SH-SY5Y (cell line): ENCODE measurements around the gene FOXD3.

Experiments
- GATA2 ChIP-seq: IDR thresholded peaks from 2 replicates; pipeline ENCODE4 v1.6.1; 2011; ENCODE audit warnings: mild to moderate bottlenecking, low read depth, low read length
- GATA3 ChIP-seq: IDR thresholded peaks from 2 replicates; pipeline ENCODE4 v1.6.1; 2011; ENCODE audit warnings: low read depth, mild to moderate bottlenecking, low read length, moderate library complexity

The FOXD3 gene

GRCh38 chr1:63322114-63322943, at the start of gene FOXD3:
TSS of gene FOXD3 (plus strand) at chr1:63322567. CDS start at chr1:63323059, 492 bp downstream.
- TF ChIP-seq GATA3 (no peak), GATA2 (no peak)

- TF ChIP-seq GATA2 (no peak), GATA3 (no peak)
Observed at GRCh38 chr1:63272811-63273210, 49.6 kb upstream of the FOXD3 start.

GRCh38 chr1:63274371-63274770, 48.0 kb upstream of the FOXD3 start:
- no peak for TF ChIP-seq GATA2
- no peak for TF ChIP-seq GATA3

- no peak for TF ChIP-seq GATA2
- no peak for TF ChIP-seq GATA3
Observed at GRCh38 chr1:63274979-63275378, 47.4 kb upstream of the FOXD3 start.

GRCh38 chr1:63276624-63277023, 45.7 kb upstream of the FOXD3 start:
- TF ChIP-seq GATA2 (no peak), GATA3 (no peak)

GRCh38 chr1:63277195-63278192, 44.9 kb upstream of the FOXD3 start:
- TF ChIP-seq GATA3 (no peak), GATA2 (no peak)

GRCh38 chr1:63281753-63282152, 40.6 kb upstream of the FOXD3 start:
- no peak for TF ChIP-seq GATA3

GRCh38 chr1:63289135-63289534, 33.2 kb upstream of the FOXD3 start:
- TF ChIP-seq GATA2 = no peak
- TF ChIP-seq GATA3 = no peak

- no peak for TF ChIP-seq GATA3
- TF ChIP-seq GATA2 = no peak
Observed at GRCh38 chr1:63294803-63295594, 27.4 kb upstream of the FOXD3 start.

- TF ChIP-seq GATA3 (no peak), GATA2 (no peak)
Observed at GRCh38 chr1:63304410-63304809, 18.0 kb upstream of the FOXD3 start.

GRCh38 chr1:63305043-63305442, 17.3 kb upstream of the FOXD3 start:
- TF ChIP-seq GATA3 (no peak), GATA2 (no peak)

GRCh38 chr1:63307196-63307794, 15.1 kb upstream of the FOXD3 start:
- TF ChIP-seq GATA3 = no peak
- no peak for TF ChIP-seq GATA2

GRCh38 chr1:63316598-63316983, 5.8 kb upstream of the FOXD3 start:
- TF ChIP-seq GATA3 = no peak
